Cardiac muscle cell (in vitro differentiated cells and primary cell): ENCODE results near the gene FCER1G. TPM values are rescaled to one million over a fixed set of nuclear protein-coding genes. Genes with fewer than 3 reads are reported as not detected.
A peak's percentile ranks its signal among the peaks of the same experiment; 100 is the strongest.

Experiments used
- DNase-seq, 2 donors: peaks; one replicate each; pipeline versions ENCODE4 v3.0.0 to v3.0.0-alpha.2; 2010 to 2017; ENCODE audit warnings: low read depth in 1 of 2, low spot score in 1 of 2
- H3K27ac ChIP-seq: fragments of 200-600 bp; sonication (generic); 2 replicates; pipeline ENCODE4 v1.5.1; 2016
- H3K27me3 ChIP-seq: fragments of 200-600 bp; sonication (generic); 2 replicates; pipeline ENCODE4 v1.6.0; 2016; ENCODE audit warnings: control low read depth
- H3K36me3 ChIP-seq: fragments of 200-600 bp; sonication (generic); 2 replicates; pipeline ENCODE4 v1.5.1; 2016; ENCODE audit warnings: control low read depth
- H3K4me1 ChIP-seq: fragments of 200-600 bp; sonication (generic); 2 replicates; pipeline ENCODE4 v1.8.1; 2017; ENCODE audit warnings: low read depth, mild to moderate bottlenecking, mixed run types
- H3K4me3 ChIP-seq: fragments of 200-600 bp; sonication (generic); 2 replicates; pipeline ENCODE4 v1.5.1; 2016; ENCODE audit warnings: mild to moderate bottlenecking
- H3K9me3 ChIP-seq: fragments of 200-600 bp; sonication (generic); 2 replicates; pipeline ENCODE4 v1.5.1; 2017; ENCODE audit warnings: low read depth, mild to moderate bottlenecking, control low read depth
- CTCF ChIP-seq: IDR thresholded peaks from 2 replicates; pipeline ENCODE4 v1.5.1; 2012; ENCODE audit warnings: low read depth, mild to moderate bottlenecking, low read length
- polyA plus RNA-seq: library from polyadenylated mRNA; unstranded; fragments of >200 nt; fragmentation: Nextera tagmentation; extraction: Ambion mirVana; gene quantifications from 2 replicates; pipeline ENCODE4 v1.2.1, GENCODE V29; 2016
- total RNA-seq: library from RNA; depleted of rRNA; stranded (reverse); fragments of >200 nt; gene quantifications from 2 replicates; pipeline ENCODE4 v1.2.3, GENCODE V29; 2016

Gene FCER1G
- total and polyA plus RNA-seq, 2 experiments from 2014 or later, result 0.50 TPM; not detected in 1

GRCh38 chr1:161198194-161198896, 16.8 kb upstream of the FCER1G start:
- Histone ChIP-seq H3K9me3 (no peaks in the 10 kb centered on the region), H3K4me3 (no peak overlapping the region), H3K4me1 (peaks cover 19% of the 10 kb centered on the region), H3K27me3 (no peaks in the 10 kb centered on the region), H3K27ac (peak overlapping the region; percentile 16), H3K36me3 (no peaks in the 10 kb centered on the region)
- DNase-seq, result peak; percentile 57 to 81
- no peak for TF ChIP-seq CTCF

- H3K4me1 ChIP-seq, result peaks cover 19% of the 10 kb centered on the region
Measured at GRCh38 chr1:161198897-161199431, 16.1 kb upstream of the FCER1G start, which contains the start of gene ADAMTS4. ADAMTS4 (minus strand) TSS chr1:161199054; CDS start chr1:161198627, 427 bp downstream.

GRCh38 chr1:161199506-161200139, 15.5 kb upstream of the FCER1G start:
- Histone ChIP-seq H3K9me3 (no peaks in the 10 kb centered on the region), H3K4me1 (peaks cover 19% of the 10 kb centered on the region), H3K4me3 (no peak overlapping the region), H3K27me3 (no peaks in the 10 kb centered on the region), H3K36me3 (peaks cover 6% of the 10 kb centered on the region), H3K27ac (no peak overlapping the region)
- no peak for TF ChIP-seq CTCF
- peak in 1 of 2 donors; percentile 43 for DNase-seq

More at GRCh38 chr1:161198897-161199431, 16.1 kb upstream of the FCER1G start, which contains the start of gene ADAMTS4:
- peak; percentile 43 to 90 for DNase-seq
- Histone ChIP-seq H3K9me3 (no peaks in the 10 kb centered on the region), H3K27me3 (no peaks in the 10 kb centered on the region), H3K27ac (peak within 1 kb of the TSS; percentile 16), H3K36me3 (no peaks in the 10 kb centered on the region), H3K4me3 (no peak within 1 kb of the TSS)
- TF ChIP-seq CTCF, result no peak

- Histone ChIP-seq H3K27me3 (no peaks in the 10 kb centered on the region), H3K27ac (no peak overlapping the region), H3K36me3 (peaks cover 7% of the 10 kb centered on the region), H3K9me3 (no peaks in the 10 kb centered on the region), H3K4me1 (peaks cover 19% of the 10 kb centered on the region), H3K4me3 (no peak overlapping the region)
- DNase-seq, result peak in 1 of 2 donors; percentile 31
- no peak for TF ChIP-seq CTCF
Measured at GRCh38 chr1:161200421-161200991, 14.6 kb upstream of the FCER1G start.

- TF ChIP-seq CTCF, result no peak
- Histone ChIP-seq H3K9me3 (no peaks in the 10 kb centered on the region), H3K27ac (peak overlapping the region; percentile 92), H3K4me3 (no peak overlapping the region), H3K27me3 (no peaks in the 10 kb centered on the region), H3K36me3 (peaks cover 8% of the 10 kb centered on the region), H3K4me1 (peaks cover 19% of the 10 kb centered on the region)
- DNase-seq, result peak in 1 of 2 donors; percentile 94
Measured at GRCh38 chr1:161200992-161201835, 13.9 kb upstream of the FCER1G start.
